AG09309 (cell line): ENCODE results near the gene COL11A1.
A peak's percentile ranks its signal among the peaks of the same experiment; 100 is the strongest.

Source experiments
- DNase-seq: peaks from one replicate; pipeline ENCODE4 v3.0.0-alpha.2; 2010; ENCODE audit warnings: low read depth
- H3K4me3 ChIP-seq: 2 replicates; pipeline ENCODE4 v1.5.1; 2011; ENCODE audit warnings: mild to moderate bottlenecking, low read depth, low read length, moderate library complexity; ENCODE audit not compliant: control insufficient read depth
- TF ChIP-seq, protein P1 (sequence below): IDR thresholded peaks from 2 replicates; pipeline ENCODE4 v1.5.1; 2011; ENCODE audit warnings: mild to moderate bottlenecking, low read depth, low read length, inconsistent platforms; ENCODE audit not compliant: insufficient read depth, control insufficient read depth; ENCODE audit errors: missing control alignments

COL11A1 gene

GRCh38 chr1:102853701-102854187 is 254.6 kb downstream of the COL11A1 start:
- no peak overlapping the region for H3K4me3 ChIP-seq
- DNase-seq: no peak
- TF ChIP-seq, protein P1, sequence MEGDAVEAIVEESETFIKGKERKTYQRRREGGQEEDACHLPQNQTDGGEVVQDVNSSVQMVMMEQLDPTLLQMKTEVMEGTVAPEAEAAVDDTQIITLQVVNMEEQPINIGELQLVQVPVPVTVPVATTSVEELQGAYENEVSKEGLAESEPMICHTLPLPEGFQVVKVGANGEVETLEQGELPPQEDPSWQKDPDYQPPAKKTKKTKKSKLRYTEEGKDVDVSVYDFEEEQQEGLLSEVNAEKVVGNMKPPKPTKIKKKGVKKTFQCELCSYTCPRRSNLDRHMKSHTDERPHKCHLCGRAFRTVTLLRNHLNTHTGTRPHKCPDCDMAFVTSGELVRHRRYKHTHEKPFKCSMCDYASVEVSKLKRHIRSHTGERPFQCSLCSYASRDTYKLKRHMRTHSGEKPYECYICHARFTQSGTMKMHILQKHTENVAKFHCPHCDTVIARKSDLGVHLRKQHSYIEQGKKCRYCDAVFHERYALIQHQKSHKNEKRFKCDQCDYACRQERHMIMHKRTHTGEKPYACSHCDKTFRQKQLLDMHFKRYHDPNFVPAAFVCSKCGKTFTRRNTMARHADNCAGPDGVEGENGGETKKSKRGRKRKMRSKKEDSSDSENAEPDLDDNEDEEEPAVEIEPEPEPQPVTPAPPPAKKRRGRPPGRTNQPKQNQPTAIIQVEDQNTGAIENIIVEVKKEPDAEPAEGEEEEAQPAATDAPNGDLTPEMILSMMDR: no peak

DNA sequence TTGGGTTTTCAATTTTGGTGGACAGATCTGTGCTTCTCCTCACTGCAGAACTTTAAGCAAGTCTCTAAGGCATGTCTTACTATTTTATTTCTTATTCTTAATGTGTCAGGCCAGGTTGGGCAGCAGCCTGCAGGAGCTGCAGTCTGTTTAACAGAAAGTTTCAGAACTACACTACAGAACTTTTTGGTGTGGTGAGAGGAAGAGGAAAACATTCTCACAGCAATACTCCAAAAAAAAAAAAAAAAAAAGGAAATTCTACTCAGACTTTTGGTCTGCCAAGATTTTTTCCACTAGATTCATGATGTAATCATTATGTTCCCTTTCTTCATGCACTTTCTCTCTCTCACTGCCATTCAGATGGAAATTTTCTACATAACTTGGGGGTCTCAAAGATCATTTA is 255.2 kb downstream of the COL11A1 start:
- no peak overlapping the region for H3K4me3 ChIP-seq
- TF ChIP-seq, protein P1: no peak
- no peak for DNase-seq

DNA sequence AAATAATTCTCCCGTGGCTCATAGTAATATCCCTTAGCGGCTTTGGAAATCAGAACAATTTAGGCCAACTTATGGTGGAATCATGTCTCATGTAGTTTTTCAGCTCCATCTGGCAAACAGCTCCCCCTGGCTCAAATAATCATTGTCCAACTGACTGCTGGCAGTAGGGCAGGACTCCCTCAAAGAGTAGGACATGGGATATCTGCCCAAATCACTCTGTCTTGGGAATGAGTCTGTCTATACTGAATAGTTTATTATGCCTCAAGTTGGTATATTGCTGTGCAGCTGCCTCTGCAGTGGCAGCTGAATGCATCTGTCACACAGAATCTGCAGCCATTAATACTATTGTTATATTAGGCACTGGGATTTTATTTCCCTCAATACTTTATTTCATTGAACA is 255.7 kb downstream of the COL11A1 start:
- DNase-seq: no peak
- TF ChIP-seq, protein P1: peak; percentile 42
- H3K4me3 ChIP-seq: no peak overlapping the region

DNA sequence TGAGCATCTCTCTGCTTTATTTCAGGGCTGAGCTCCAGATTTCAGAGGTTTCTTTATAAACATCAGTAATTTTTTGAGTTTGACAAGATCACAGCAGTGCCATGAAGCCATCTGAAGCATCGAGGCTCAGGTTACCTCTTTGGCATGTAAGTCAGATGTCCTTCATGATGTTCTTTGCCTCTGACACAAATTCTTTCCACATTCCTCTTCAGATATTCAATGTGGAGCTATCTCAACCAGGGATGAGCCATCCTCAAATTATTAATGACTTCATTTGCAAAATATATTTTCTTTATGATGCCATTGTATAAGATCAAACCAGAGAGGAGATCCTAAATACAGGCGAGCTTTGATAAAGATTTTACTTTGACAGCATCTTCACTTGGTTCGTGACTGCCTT is 256.7 kb downstream of the COL11A1 start:
- DNase-seq: no peak
- H3K4me3 ChIP-seq: no peak overlapping the region
- TF ChIP-seq, protein P1: no peak

DNA sequence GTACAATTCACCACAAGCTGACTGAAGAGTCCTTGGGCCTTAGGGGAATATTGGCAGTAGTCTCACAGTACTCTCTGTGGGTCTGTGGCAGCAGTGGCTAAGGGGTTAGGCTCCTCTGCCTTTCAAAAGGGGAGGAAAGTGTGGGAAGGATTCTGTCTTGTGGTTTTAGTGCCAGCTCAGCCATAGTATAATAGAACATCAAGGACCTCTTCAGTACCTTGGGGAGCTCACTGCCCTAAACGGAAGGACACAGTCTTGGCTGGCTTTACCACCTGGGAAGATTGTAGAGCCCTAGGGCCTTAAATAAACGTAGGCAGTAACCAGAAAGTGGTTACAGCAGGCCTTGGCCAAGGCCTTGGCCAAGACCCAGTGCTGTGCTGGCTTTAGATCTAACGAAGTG is 265.7 kb downstream of the COL11A1 start:
- TF ChIP-seq, protein P1: no peak
- no peak for DNase-seq

GRCh38 chr1:102840741-102841140 is 267.6 kb downstream of the COL11A1 start:
- H3K4me3 ChIP-seq: no peak overlapping the region
- TF ChIP-seq, protein P1: no peak
- no peak for DNase-seq

More for the DNA sequence above, 265.7 kb downstream of the COL11A1 start:
- H3K4me3 ChIP-seq: no peak overlapping the region

- no peak overlapping the region for H3K4me3 ChIP-seq
- DNase-seq: no peak
- TF ChIP-seq, protein P1: no peak
Measured at GRCh38 chr1:102838016-102838415, 270.3 kb downstream of the COL11A1 start.
